Activated naive CD4-positive, alpha-beta T cell treated with anti-CD3 and anti-CD28 coated beads for 36 hours (primary cell): ENCODE data around the gene CCL4. TPM values are rescaled to one million over a fixed set of nuclear protein-coding genes. Genes with fewer than 3 reads are reported as not detected.

Experiments
- CTCF ChIA-PET: fragments of 350-600 bp; sonication (Branson Sonifier 250); formaldehyde crosslinking; loops from one replicate; lab custom pipeline; 2021; ENCODE audit warnings: antibody characterized with exemption; lab: Charles Lee
- DNase-seq: peaks from one replicate; pipeline ENCODE4 v3.0.0-alpha.2; 2020
- H3K27ac Mint-ChIP-seq: one replicate; pipeline ENCODE4 v1.8.0; 2021; ENCODE audit warnings: mild to moderate bottlenecking, mixed read lengths
- H3K27me3 Mint-ChIP-seq: one replicate; pipeline ENCODE4 v1.8.0; 2021; ENCODE audit warnings: low read depth, mixed read lengths
- H3K36me3 Mint-ChIP-seq: one replicate; pipeline ENCODE4 v1.8.0; 2021; ENCODE audit warnings: low read depth, mixed read lengths
- H3K4me1 Mint-ChIP-seq: one replicate; pipeline ENCODE4 v1.8.0; 2021; ENCODE audit warnings: low read depth, mixed read lengths
- H3K4me3 Mint-ChIP-seq: one replicate; pipeline ENCODE4 v1.8.0; 2021; ENCODE audit warnings: mild to moderate bottlenecking, moderate library complexity, mixed read lengths
- H3K9me3 Mint-ChIP-seq: one replicate; pipeline ENCODE4 v1.8.0; 2021; ENCODE audit warnings: mixed read lengths
- intact Hi-C: fragments of 100-400 bp; cut with micrococcal nuclease; formaldehyde crosslinking; loops from one replicate; pipeline ENCODE4 v1.15.1; 2023
- total RNA-seq, 2 experiments: library from RNA; stranded (reverse); gene quantifications; one replicate each; pipeline ENCODE4 v1.2.3, GENCODE V29; 2021

Gene CCL4
- total RNA-seq, 2 experiments from 2014 or later = 4.6 to 5.5 TPM

DNA sequence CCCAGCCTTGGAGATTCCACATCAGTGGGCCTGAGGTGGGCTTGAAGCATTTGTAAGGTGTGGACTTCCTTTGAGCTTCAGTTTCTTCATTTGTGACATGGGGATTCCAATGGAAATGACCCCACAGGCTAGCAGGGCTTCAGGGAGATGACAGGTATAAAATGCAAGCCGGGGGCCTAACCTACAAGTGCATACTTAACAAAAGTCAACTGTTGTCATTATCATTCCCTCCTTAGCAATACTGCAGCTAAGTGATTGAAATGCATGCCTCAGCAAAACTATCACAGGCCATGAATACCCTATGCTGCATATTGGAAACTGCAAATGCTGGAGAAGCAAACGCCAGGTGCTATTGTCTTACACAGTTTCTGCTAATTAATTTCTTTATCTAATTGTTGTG, 19.8 kb downstream of the CCL4 start:
- CTCF ChIA-PET = interaction anchor here (4.1 kb wide), 1 partner anchor 26 kb away, joined by 14 read pairs; no protein-coding TSS in a partner anchor
- no peak for DNase-seq
- Mint-ChIP-seq H3K4me1 (peaks cover 5% of the 10 kb centered on the region), H3K27ac (no peak overlapping the region), H3K4me3 (no peak overlapping the region), H3K9me3 (peaks cover 17% of the 10 kb centered on the region), H3K27me3 (peaks cover 32% of the 10 kb centered on the region), H3K36me3 (peaks cover 9% of the 10 kb centered on the region)
- intact Hi-C loops = no loop called here

DNA sequence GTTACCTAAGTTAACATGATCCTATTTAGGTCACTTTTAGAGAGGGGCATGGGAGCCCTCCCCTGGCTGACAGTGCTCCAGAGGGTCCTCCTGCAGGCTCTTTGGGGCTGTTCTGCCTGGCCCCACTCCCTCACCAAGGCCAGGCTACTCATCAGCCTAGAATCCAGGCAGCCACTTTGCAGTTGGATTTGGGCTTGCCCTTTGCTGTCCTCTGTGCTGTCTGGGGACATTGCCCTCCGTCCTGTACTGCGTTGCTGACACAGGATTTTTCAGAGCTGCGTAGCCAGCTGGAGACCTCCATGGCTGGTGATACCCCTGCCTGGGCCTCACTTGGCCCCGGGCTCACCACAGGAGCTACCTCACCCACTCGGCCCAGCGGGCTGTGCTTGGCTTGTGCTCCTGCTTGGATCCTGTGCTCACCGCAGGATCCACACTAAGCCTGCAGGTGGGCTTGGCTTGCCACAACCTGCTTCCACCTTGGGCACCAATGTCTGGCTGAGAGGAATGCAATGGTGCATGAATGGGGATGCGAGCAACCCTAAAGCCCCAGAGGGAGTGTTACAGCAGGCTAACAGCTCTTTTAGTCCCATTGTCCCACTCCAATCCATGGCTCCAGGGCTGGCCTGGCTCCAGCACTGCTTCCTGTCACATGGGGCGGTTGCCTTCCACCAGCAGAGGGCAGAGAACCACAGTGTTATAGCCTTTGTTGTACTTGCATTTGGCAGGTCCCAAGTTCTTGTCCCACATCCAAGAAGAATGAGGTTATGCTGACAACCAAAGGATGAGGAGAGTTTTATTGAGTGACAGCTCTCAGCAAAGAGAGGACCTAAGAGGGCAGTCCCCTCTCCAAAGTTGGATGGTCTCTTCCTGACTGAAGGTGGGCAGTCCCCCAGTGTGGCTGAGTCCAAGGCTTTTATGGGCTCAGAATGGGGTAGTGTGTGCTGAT, 21.5 kb downstream of the CCL4 start:
- Mint-ChIP-seq H3K36me3 (peaks cover 9% of the 10 kb centered on the region), H3K27ac (no peak overlapping the region), H3K4me1 (no peaks in the 10 kb centered on the region), H3K4me3 (no peak overlapping the region), H3K9me3 (peaks cover 17% of the 10 kb centered on the region), H3K27me3 (peaks cover 37% of the 10 kb centered on the region)
- no peak for DNase-seq
- intact Hi-C loops = no loop called here
- CTCF ChIA-PET = interaction anchor here (4.1 kb wide), 1 partner anchor 24 kb away, joined by 14 read pairs; no protein-coding TSS in a partner anchor

DNA sequence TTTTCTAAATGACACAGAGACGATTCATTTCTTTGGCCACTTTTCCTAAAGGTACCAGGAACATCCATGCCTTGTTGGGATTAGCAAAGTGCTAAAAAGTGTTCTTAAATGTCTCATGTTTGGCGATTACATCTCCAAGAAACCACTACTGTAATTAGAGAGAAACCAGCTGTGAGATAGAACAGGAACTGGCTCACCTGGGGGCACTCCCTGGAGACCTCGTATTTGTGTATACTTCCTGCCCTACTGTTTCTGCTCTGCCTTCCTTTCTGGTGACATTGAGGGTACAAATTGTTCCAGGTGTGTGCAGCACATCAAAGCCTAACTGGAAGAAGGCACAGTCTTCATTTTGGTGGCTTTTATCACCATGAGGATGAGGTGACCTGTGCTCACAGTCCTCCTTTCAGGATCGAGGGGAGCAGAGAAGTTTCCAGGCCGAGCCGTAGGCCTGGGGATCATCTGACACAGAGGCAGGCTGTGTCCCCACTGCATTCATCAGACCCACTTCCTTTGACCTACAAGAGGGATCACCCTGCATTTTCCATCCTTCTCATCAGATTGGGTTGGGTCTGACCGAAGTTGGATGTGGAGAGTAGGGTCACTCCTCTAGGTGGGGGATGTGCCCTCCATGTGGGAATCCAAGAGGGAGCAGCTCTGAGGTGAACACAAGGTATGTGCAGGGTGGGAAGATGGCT, 23.7 kb downstream of the CCL4 start:
- H3K4me3 Mint-ChIP-seq = no peak overlapping the region
- DNase-seq = no peak
- peaks cover 27% of the 10 kb centered on the region for H3K27me3 Mint-ChIP-seq
- CTCF ChIA-PET = interaction anchor here (1.1 to 1.2 kb wide), 2 partner anchors 21 to 37 kb away, joined by 3 read pairs; partner anchors contain the start of gene CCL3
- intact Hi-C loops = no loop called here
- H3K9me3 Mint-ChIP-seq = peaks cover 17% of the 10 kb centered on the region
- H3K27ac Mint-ChIP-seq = no peak overlapping the region
- H3K36me3 Mint-ChIP-seq = peaks cover 9% of the 10 kb centered on the region
- H3K4me1 Mint-ChIP-seq = no peaks in the 10 kb centered on the region

DNA sequence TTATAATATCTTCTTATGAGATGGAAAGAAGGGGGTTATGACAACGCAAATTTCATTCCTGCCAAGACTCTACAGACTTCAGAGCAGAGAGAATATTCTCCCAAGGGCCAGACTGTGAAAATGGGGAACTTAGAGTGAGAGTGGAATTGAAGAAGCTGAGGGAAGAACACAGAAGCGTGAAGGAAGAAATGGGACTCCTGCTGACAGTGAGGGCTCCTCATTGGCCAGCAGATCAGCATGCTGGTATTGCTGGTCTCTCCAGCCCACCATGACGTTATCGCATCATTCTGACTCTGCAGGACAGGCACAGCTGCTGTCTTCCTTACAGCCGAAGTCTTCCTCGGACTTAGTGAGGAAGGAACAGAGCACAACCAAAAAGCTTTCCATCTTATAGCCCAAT, 24.3 kb downstream of the CCL4 start:
- CTCF ChIA-PET = interaction anchor here (1.1 to 1.2 kb wide), 2 partner anchors 21 to 38 kb away, joined by 3 read pairs; partner anchors contain the start of gene CCL3
- intact Hi-C loops = no loop called here
- Mint-ChIP-seq H3K27ac (no peak overlapping the region), H3K9me3 (peaks cover 17% of the 10 kb centered on the region), H3K36me3 (peaks cover 9% of the 10 kb centered on the region), H3K4me3 (no peak overlapping the region), H3K4me1 (no peaks in the 10 kb centered on the region), H3K27me3 (peaks cover 25% of the 10 kb centered on the region)
- no peak for DNase-seq

DNA sequence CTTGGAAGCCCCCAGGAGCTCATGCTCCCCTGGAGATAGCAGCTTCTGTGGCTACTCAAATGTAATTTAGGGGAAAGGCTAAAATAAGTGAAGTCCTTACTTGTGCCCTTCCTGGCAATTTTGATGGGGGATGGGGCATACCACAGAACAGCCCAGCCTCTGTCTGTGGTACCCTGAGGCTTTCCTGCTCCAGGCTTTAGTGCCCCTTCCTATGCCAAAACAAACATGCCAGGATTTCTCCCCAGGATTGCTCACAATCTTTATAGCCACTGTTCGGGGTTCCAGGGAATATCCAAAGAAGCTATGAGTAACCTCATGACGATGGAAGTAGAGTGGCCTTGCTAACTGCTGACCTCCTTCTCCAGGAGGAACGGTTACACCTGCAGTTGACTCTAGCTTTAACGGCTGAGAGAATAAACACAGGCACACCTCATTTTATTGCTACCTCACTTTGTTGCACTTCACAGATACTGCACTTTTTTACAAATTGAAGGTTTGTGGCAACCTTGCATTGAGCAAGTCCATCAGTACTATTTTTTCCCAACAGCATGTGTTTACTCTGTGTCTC, 24.9 kb downstream of the CCL4 start:
- peaks cover 24% of the 10 kb centered on the region for H3K27me3 Mint-ChIP-seq
- peaks cover 17% of the 10 kb centered on the region for H3K9me3 Mint-ChIP-seq
- no peak overlapping the region for H3K27ac Mint-ChIP-seq
- H3K4me1 Mint-ChIP-seq = no peaks in the 10 kb centered on the region
- intact Hi-C loops = no loop called here
- H3K4me3 Mint-ChIP-seq = no peak overlapping the region
- DNase-seq = no peak
- CTCF ChIA-PET = interaction anchor here (1.1 to 1.2 kb wide), 2 partner anchors 20 to 38 kb away, joined by 3 read pairs; partner anchors contain the start of gene CCL3
- H3K36me3 Mint-ChIP-seq = peaks cover 9% of the 10 kb centered on the region

DNA sequence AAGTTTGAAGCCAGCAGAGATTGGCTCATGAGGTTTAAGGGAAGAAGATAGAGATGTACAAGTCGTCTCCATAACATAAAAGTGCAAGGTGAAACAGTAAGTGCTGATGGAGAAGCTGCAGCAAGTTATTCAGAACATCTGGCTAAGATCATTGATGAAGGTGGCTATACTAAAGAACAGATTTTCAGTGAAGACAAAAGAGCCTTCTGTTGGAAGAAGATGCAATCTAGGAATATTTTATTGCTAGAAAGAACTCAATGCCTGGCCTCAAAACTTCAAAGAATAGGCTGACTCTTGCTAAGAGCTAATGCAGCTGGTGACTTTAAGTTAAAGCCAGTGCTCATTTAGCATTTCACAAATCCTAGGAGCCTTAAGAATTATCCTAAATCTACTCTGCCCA, 26.0 kb downstream of the CCL4 start:
- CTCF ChIA-PET = interaction anchor here (0.9 kb wide), 1 partner anchor 20 kb away, joined by 3 read pairs; no protein-coding TSS in a partner anchor
- H3K4me1 Mint-ChIP-seq = no peaks in the 10 kb centered on the region
- no peak overlapping the region for H3K27ac Mint-ChIP-seq
- DNase-seq = no peak
- peaks cover 23% of the 10 kb centered on the region for H3K27me3 Mint-ChIP-seq
- H3K36me3 Mint-ChIP-seq = peaks cover 9% of the 10 kb centered on the region
- H3K9me3 Mint-ChIP-seq = peaks cover 17% of the 10 kb centered on the region
- intact Hi-C loops = no loop called here
- H3K4me3 Mint-ChIP-seq = no peak overlapping the region

DNA sequence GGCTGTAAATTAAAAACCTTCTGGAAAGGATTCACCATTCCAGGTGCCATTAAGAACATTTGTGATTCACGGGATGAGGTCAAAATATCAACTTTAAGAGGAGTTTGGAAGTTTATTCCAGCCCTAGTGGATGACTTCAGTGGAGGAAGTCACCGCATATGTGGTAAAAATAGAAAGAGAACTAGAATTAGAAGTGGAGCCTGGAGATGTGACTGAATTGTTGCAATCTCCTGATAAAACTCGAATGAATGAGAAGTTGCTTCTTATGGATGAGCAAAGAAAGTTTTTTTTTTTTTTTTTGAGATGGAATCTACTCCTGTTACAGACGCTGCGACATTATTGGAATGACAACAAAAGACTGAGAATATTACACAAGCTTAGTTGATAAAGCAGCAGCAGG, 26.7 kb downstream of the CCL4 start:
- CTCF ChIA-PET = interaction anchor here (0.9 to 1.3 kb wide), 2 partner anchors 19 to 161 kb away, joined by 3 to 4 read pairs; no protein-coding TSS in a partner anchor
- Mint-ChIP-seq H3K27ac (no peak overlapping the region), H3K4me1 (no peaks in the 10 kb centered on the region), H3K4me3 (no peak overlapping the region), H3K36me3 (peaks cover 9% of the 10 kb centered on the region), H3K27me3 (peaks cover 26% of the 10 kb centered on the region), H3K9me3 (peaks cover 13% of the 10 kb centered on the region)
- intact Hi-C loops = no loop called here
- DNase-seq = no peak

DNA sequence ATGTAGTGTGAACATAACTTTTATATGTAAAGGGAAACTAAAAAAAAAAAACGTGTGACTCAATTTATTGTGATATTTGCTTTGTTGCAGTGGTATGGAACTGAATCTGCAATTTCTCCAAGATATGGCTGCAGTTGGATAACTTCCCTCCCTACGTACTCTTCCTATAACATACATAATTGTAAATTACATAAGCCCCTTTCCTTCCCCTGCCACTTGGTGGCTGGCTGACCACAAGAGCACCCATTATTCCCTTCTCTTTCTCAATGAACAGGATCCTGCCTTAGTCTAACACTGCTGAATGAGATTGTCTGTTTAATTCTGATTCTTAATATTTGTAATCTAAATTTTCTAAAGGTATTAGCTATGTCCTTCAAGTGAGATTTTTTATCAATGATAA, 27.8 kb downstream of the CCL4 start:
- Mint-ChIP-seq H3K4me1 (no peaks in the 10 kb centered on the region), H3K4me3 (no peak overlapping the region), H3K27me3 (peaks cover 26% of the 10 kb centered on the region), H3K36me3 (peaks cover 5% of the 10 kb centered on the region), H3K27ac (no peak overlapping the region), H3K9me3 (peaks cover 3% of the 10 kb centered on the region)
- intact Hi-C loops = no loop called here
- CTCF ChIA-PET = interaction anchor here (0.6 to 6.9 kb wide), 2 partner anchors 16 to 239 kb away, joined by 4 to 42 read pairs; no protein-coding TSS in a partner anchor
- DNase-seq = no peak

DNA sequence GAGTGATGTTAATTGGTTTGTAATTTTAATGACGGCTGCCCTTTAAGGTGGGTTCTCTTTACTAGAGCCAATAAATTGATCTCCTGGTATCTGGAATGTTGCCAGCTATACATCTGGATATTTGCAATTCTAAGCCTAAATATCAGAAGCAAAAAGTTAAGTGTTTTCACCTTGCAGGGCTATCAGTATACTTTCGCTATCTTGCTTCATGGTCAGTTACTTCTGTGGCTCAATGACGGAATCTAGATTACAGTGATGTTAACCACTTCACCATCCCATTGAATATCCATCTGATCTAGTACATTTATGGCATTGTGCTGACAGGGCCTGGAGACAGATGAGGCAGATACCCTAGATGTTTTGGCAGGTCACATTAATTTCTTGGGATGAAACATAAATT, 28.3 kb downstream of the CCL4 start:
- intact Hi-C loops = no loop called here
- Mint-ChIP-seq H3K27ac (no peak overlapping the region), H3K36me3 (peaks cover under 1% of the 10 kb centered on the region), H3K4me1 (no peaks in the 10 kb centered on the region), H3K9me3 (no peaks in the 10 kb centered on the region), H3K27me3 (peaks cover 27% of the 10 kb centered on the region), H3K4me3 (no peak overlapping the region)
- no peak for DNase-seq
- CTCF ChIA-PET = interaction anchor here (1.2 to 6.9 kb wide), 2 partner anchors 15 to 156 kb away, joined by 4 to 42 read pairs; no protein-coding TSS in a partner anchor

DNA sequence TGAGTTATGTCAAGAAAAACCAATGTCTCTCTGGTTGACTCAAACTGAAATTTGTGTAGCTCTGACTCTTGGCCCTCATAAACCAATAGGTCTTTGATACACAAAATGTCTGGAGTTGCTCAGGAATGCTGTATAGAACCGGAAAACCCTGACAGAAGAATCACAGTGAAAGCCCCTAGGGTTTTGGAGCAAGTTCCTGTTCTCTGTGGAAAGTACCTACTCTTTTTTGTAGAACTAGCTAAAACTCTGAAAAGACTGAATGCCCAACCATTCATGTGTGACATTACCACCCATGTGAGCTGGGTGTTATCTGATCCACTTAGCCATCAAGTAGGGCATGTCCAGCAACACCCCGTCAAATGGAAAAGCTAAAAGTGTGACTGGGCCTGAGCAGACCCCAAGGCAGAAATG, 28.8 kb downstream of the CCL4 start:
- Mint-ChIP-seq H3K36me3 (no peaks in the 10 kb centered on the region), H3K4me3 (no peak overlapping the region), H3K9me3 (no peaks in the 10 kb centered on the region), H3K27ac (no peak overlapping the region), H3K4me1 (no peaks in the 10 kb centered on the region), H3K27me3 (peaks cover 32% of the 10 kb centered on the region)
- CTCF ChIA-PET = interaction anchor here (0.9 to 6.9 kb wide), 3 partner anchors 8 to 156 kb away, joined by 3 to 42 read pairs (median 4); no protein-coding TSS in a partner anchor
- no peak for DNase-seq
- intact Hi-C loops = no loop called here

DNA sequence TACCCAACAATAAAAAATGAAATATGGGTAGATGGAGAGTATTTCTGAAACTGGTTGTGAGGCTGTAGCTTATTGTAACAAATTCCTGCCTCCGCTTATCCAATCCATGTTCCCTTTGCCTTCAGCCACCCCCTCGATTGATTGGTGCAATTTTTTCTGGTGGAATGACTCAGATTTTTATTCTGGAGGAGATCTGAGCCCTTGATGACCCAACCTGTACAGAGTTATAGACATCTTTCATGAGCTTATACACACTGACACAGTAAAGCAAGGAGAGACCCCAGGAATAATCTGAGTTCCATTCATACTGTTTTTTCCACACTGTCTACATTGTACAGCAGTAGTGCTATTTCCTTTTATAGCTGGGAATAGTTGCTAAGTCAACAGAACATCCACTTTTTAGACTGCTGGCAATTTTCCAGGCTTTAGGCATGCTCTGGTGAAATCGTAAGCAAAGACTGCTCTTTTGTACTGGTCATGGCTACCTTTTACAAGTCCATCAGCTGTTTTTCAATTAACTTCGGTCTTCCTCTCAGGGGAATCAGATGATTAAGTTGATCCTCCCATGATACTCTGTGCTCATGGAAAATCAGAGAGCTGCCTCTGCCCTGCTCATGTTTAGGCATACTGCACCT, 30.1 kb downstream of the CCL4 start:
- intact Hi-C loops = no loop called here
- Mint-ChIP-seq H3K27me3 (peaks cover 37% of the 10 kb centered on the region), H3K36me3 (no peaks in the 10 kb centered on the region), H3K27ac (no peak overlapping the region), H3K9me3 (no peaks in the 10 kb centered on the region), H3K4me1 (no peaks in the 10 kb centered on the region), H3K4me3 (no peak overlapping the region)
- CTCF ChIA-PET = interaction anchor here (0.9 to 6.9 kb wide), 4 partner anchors 9 to 164 kb away, joined by 3 to 42 read pairs (median 5); no protein-coding TSS in a partner anchor
- no peak for DNase-seq
